Breast epithelium (tissue), 3 donors: ENCODE results near the gene MTF2.

Experiments used
- CTCF ChIP-seq, 3 donors: fragments of 450-650 bp; IDR thresholded peaks; one replicate each; pipeline ENCODE4 v1.5.1; 2016 to 2017; ENCODE audit warnings: antibody characterized with exemption in 3 of 3, mild to moderate bottlenecking in 3 of 3, moderate library complexity in 3 of 3
- POLR2AphosphoS5 ChIP-seq, 3 donors: sonication (generic); formaldehyde crosslinking; IDR thresholded peaks; one replicate each; pipeline ENCODE4 v1.6.1; 2017; ENCODE audit warnings: antibody characterized with exemption in 3 of 3

DNA sequence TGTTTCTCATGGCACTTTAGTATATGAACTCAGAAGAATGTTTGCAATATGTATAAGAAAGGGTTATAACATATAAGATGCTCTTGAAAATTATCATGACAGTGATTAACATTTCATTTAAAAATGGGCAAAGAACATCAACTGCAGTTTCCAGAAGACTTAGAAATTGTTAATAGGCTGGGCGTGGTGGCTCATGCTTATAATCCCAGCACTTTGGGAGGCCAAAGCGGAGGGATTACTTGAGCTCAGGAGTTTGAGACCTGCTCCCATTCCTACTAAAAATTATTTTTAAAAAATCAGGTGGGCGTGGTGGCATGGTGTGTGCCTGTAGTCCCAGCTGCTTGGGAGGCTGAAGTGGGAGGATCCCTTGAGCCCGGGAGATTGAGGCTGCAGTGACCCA lies 23.1 kb downstream of the MTF2 start:
- TF ChIP-seq POLR2AphosphoS5 (IDR thresholded peaks at IDR 0.05) (no peak), CTCF (IDR thresholded peaks at IDR 0.05) (no peak)
